CD14-positive monocyte (primary cell): ENCODE measurements around the gene DIDO1. TPM values are rescaled to one million over a fixed set of nuclear protein-coding genes. Genes with fewer than 3 reads are reported as not detected.

Experiments used
- DNase-seq, 3 donors: peaks; one replicate each; pipeline ENCODE4 v3.0.0-alpha.2; 2011 to 2022
- H2AFZ ChIP-seq: 2 replicates; pipeline ENCODE4 v1.6.0; 2012; ENCODE audit warnings: mild to moderate bottlenecking, low read depth, low read length, inconsistent platforms; ENCODE audit not compliant: insufficient read depth, poor library complexity, severe bottlenecking
- H3K27ac ChIP-seq, 2 donors: 1 replicate in 1 of 2; 2 replicates in 1 of 2; pipeline ENCODE4 v1.5.1; 2012 to 2013; ENCODE audit warnings: low read length in 2 of 2, control low read depth in 1 of 2, inconsistent platforms in 1 of 2, low read depth in 1 of 2, mild to moderate bottlenecking in 1 of 2
- H3K27me3 ChIP-seq, 2 donors: one replicate each; pipeline versions ENCODE4 v1.6.0 to v1.6.1; 2011 to 2013; ENCODE audit warnings: low read length in 2 of 2; ENCODE audit not compliant: control insufficient read depth in 2 of 2, insufficient read depth in 2 of 2
- H3K36me3 ChIP-seq, 2 donors: replicated peaks in 1 of 2; 1 replicate in 1 of 2; 2 replicates in 1 of 2; pipeline versions ENCODE4 v1.5.1 to v1.6.1; 2012 to 2013; ENCODE audit warnings: low read length in 2 of 2, control low read depth in 1 of 2, inconsistent platforms in 1 of 2, mild to moderate bottlenecking in 1 of 2; ENCODE audit not compliant: insufficient read depth in 2 of 2, control insufficient read depth in 1 of 2
- H3K4me1 ChIP-seq, 2 donors: 1 replicate in 1 of 2; 2 replicates in 1 of 2; pipeline versions ENCODE4 v1.5.1 to v1.6.1; 2012 to 2013; ENCODE audit warnings: low read length in 2 of 2, control low read depth in 1 of 2, inconsistent platforms in 1 of 2, mild to moderate bottlenecking in 1 of 2, moderate library complexity in 1 of 2; ENCODE audit not compliant: insufficient read depth in 2 of 2, control insufficient read depth in 1 of 2
- H3K4me2 ChIP-seq: replicated peaks from 2 replicates; pipeline ENCODE3; 2012; ENCODE audit warnings: low read length, moderate library complexity, mild to moderate bottlenecking; ENCODE audit not compliant: poor library complexity, severe bottlenecking; ENCODE audit errors: extremely low read depth
- H3K4me3 ChIP-seq, 3 experiments: fragments of 200-600 bp in 1 of 3; sonication (generic) in 1 of 3; replicated peaks in 1 of 3; 1 replicate in 2 of 3; 2 replicates in 1 of 3; pipeline ENCODE4 v1.5.1; 2011 to 2013; ENCODE audit warnings: low read length in 3 of 3, mild to moderate bottlenecking in 3 of 3, control low read depth in 2 of 3, low read depth in 2 of 3, inconsistent platforms in 1 of 3, moderate library complexity in 1 of 3
- H3K79me2 ChIP-seq: 2 replicates; pipeline ENCODE4 v1.6.0; 2012; ENCODE audit warnings: mild to moderate bottlenecking, control low read depth, inconsistent platforms, low read length, moderate library complexity; ENCODE audit not compliant: insufficient read depth
- H3K9ac ChIP-seq: 2 replicates; pipeline ENCODE4 v1.6.0; 2017; ENCODE audit warnings: low read length, mild to moderate bottlenecking; ENCODE audit not compliant: insufficient read depth, poor library complexity, severe bottlenecking
- H3K9me3 ChIP-seq, 2 donors: replicated peaks in 1 of 2; 1 replicate in 1 of 2; 2 replicates in 1 of 2; pipeline versions ENCODE4 v1.5.1 to v1.6.1; 2012 to 2013; ENCODE audit warnings: low read length in 2 of 2, control low read depth in 1 of 2; ENCODE audit not compliant: control insufficient read depth in 1 of 2, insufficient read depth in 1 of 2
- H4K20me1 ChIP-seq: 2 replicates; pipeline ENCODE4 v1.6.0; 2012; ENCODE audit warnings: mild to moderate bottlenecking, low read length, control low read depth, moderate library complexity; ENCODE audit not compliant: insufficient read depth
- H3K27ac Mint-ChIP-seq, 7 donors: one replicate each; pipeline ENCODE4 v1.8.0; 2020; ENCODE audit warnings: mild to moderate bottlenecking in 7 of 7, mixed read lengths in 7 of 7, moderate library complexity in 6 of 7, inconsistent platforms in 2 of 7
- H3K27me3 Mint-ChIP-seq, 3 donors: one replicate each; pipeline ENCODE4 v1.8.0; 2021 to 2022; ENCODE audit warnings: low read depth in 3 of 3, mild to moderate bottlenecking in 3 of 3, mixed read lengths in 3 of 3, moderate library complexity in 3 of 3, inconsistent platforms in 1 of 3
- H3K36me3 Mint-ChIP-seq, 2 donors: one replicate each; pipeline ENCODE4 v1.8.0; 2020; ENCODE audit warnings: mixed read lengths in 2 of 2, inconsistent platforms in 1 of 2, mild to moderate bottlenecking in 1 of 2
- H3K4me1 Mint-ChIP-seq: one replicate; pipeline ENCODE4 v1.8.0; 2020; ENCODE audit warnings: mild to moderate bottlenecking, mixed read lengths
- H3K4me3 Mint-ChIP-seq, 2 donors: one replicate each; pipeline ENCODE4 v1.8.0; 2020; ENCODE audit warnings: mild to moderate bottlenecking in 2 of 2, mixed read lengths in 2 of 2, moderate library complexity in 1 of 2
- H3K9me3 Mint-ChIP-seq, 7 donors: one replicate each; pipeline ENCODE4 v1.8.0; 2020 to 2022; ENCODE audit warnings: mixed read lengths in 7 of 7, mild to moderate bottlenecking in 6 of 7, moderate library complexity in 6 of 7, inconsistent platforms in 2 of 7
- CTCF ChIP-seq: fragments of 200-600 bp; IDR thresholded peaks from one replicate; pipeline ENCODE4 v1.8.0; 2022; ENCODE audit warnings: antibody characterized with exemption, mild to moderate bottlenecking
- WGBS: methylation state at CpG from one replicate; pipeline ENCODE4 v1.1.5; 2013; ENCODE audit warnings: missing lambda C conversion rate; ENCODE audit not compliant: insufficient coverage; 5-methylcytosine and 5-hydroxymethylcytosine counted together
- intact Hi-C, 2 donors: fragments of 100-400 bp; cut with micrococcal nuclease; formaldehyde crosslinking; loops; one replicate each; pipeline versions ENCODE4 v1.15.0 to v1.15.1; 2023
- polyA plus RNA-seq, 3 donors: library from polyadenylated mRNA; depleted of rRNA in 1 of 3; unstranded in 2 of 3; stranded (reverse) in 1 of 3; fragments of 300-500 nt in 2 of 3; fragments of >200 nt in 1 of 3; fragmentation: Illumina TruSeq in 2 of 3; gene quantifications; 1 replicate in 2 of 3; 2 replicates in 1 of 3; pipeline ENCODE4 v1.2.3, GENCODE V29; 2012 to 2021

The DIDO1 gene
- polyA plus RNA-seq, 3 donors: 8.5 to 23.8 (median 12.9) TPM

GRCh38 chr20:62861726-62862336, 64.5 kb downstream of the DIDO1 start, which contains the start of gene TCFL5:
TCFL5 (minus strand) TSS chr20:62861822; CDS start chr20:62861670, 152 bp downstream.
- Histone ChIP-seq H3K4me2 (peak within 1 kb of the TSS; percentile 64), H3K4me3 (peak within 1 kb of the TSS in 2 of 3 experiments; percentile 24 to 59), H2AFZ (peak within 1 kb of the TSS; percentile 53), H3K27me3 (peaks cover 8 to 12% of the 10 kb centered on the region in 2 donors), H4K20me1 (peaks cover 21% of the 10 kb centered on the region), H3K27ac (no peak within 1 kb of the TSS), H3K9ac (no peak within 1 kb of the TSS), H3K4me1 (peaks cover 10 to 13% of the 10 kb centered on the region in 2 donors), H3K9me3 (peaks cover 2 to 4% of the 10 kb centered on the region in 2 donors), H3K36me3 (peaks cover 6 to 12% of the 10 kb centered on the region in 2 donors), H3K79me2 (peaks cover 13% of the 10 kb centered on the region)
- H3K4me1 Mint-ChIP-seq: peaks cover 15% of the 10 kb centered on the region
- peaks cover 23 to 32% of the 10 kb centered on the region in 2 donors for H3K36me3 Mint-ChIP-seq
- TF ChIP-seq CTCF: no peak
- 14% methylated on average over 49 of the region's 70 CpGs for WGBS
- intact Hi-C loops: loop anchor here in 1 of 2 donors (5.0 kb wide), 2 partner anchors 260 to 795 kb away; partner anchors contain the start of gene TAF4
- peak within 1 kb of the TSS in 3 of 7 donors; percentile 23 to 66 (median 30) for H3K27ac Mint-ChIP-seq
- peak; percentile 84 to 92 (median 84) for DNase-seq
- peaks cover 3 to 15% (median 4%) of the 10 kb centered on the region in 7 donors for H3K9me3 Mint-ChIP-seq
- H3K4me3 Mint-ChIP-seq: peak within 1 kb of the TSS; percentile 69 to 82
- H3K27me3 Mint-ChIP-seq: peaks cover 20 to 28% (median 27%) of the 10 kb centered on the region in 3 donors

DNA sequence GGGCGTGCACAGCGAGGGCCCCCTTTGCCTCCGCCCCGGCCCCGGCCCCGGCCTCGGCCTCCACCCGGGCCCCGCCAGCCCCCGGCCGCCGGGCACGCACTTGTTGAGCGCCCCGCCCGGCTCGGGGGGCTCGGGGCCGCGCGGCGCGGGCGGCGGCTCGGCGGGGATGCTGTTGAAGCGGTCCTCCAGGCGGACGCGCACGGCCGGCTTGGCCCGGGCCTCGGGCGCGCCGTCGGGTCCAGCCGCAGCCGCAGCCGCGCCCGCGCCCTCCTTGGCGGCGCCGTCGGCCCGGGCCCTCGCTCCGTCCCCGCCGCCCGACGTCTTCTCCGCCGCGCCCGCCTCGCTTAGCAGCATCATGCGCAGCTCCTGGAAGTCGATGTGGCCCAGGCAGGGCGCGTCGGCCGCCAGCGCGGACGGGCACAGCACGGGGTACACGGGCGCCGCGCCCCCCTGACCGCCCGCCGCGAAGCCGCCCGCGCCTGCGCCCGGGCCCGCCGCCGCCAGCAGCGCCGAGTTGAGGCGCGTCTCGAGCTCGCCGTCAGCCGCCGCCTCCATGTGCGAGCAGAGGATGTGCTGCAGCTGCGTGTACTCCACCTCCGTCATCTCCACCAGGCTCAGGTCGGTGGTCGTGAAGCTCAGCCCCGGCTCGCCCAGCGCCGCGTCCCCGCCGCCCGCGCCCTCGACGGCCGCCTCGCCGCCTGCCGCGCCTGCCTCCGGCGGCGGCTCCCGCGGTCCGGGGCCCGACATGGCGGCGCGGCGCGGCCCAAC, 65.2 kb downstream of the DIDO1 start:
- Mint-ChIP-seq H3K9me3 (peaks cover 3 to 15% (median 4%) of the 10 kb centered on the region in 7 donors), H3K4me1 (peaks cover 15% of the 10 kb centered on the region), H3K27me3 (peaks cover 20 to 28% (median 27%) of the 10 kb centered on the region in 3 donors), H3K4me3 (peak overlapping the region; percentile 59 to 65), H3K27ac (no peak overlapping the region), H3K36me3 (peaks cover 29 to 35% of the 10 kb centered on the region in 2 donors)
- Histone ChIP-seq H3K4me2 (peak overlapping the region; percentile 64), H2AFZ (peak overlapping the region; percentile 53), H4K20me1 (peaks cover 21% of the 10 kb centered on the region), H3K79me2 (peaks cover 13% of the 10 kb centered on the region), H3K4me3 (peak overlapping the region in 2 of 3 experiments; percentile 24 to 59), H3K9me3 (peaks cover 2 to 4% of the 10 kb centered on the region in 2 donors), H3K4me1 (peaks cover 10 to 13% of the 10 kb centered on the region in 2 donors), H3K27me3 (peaks cover 8 to 12% of the 10 kb centered on the region in 2 donors), H3K9ac (no peak overlapping the region), H3K36me3 (peaks cover 9 to 14% of the 10 kb centered on the region in 2 donors), H3K27ac (no peak overlapping the region)
- DNase-seq: peak; percentile 6 to 25 (median 9)
- 1% methylated on average over 128 of the region's 129 CpGs for WGBS
- intact Hi-C loops: loop anchor here in 1 of 2 donors (5.0 kb wide), 2 partner anchors 259 to 794 kb away; partner anchors contain the start of gene TAF4
- TF ChIP-seq CTCF: no peak
